Heart right ventricle (tissue), 16 donors: ENCODE results near the gene RRP1. TPM values are rescaled to one million over a fixed set of nuclear protein-coding genes. Genes with fewer than 3 reads are reported as not detected.

Experiments
- ATAC-seq, 8 donors: fragments of 200-7000 bp; cut with Tn5 transposase; one replicate each; pipeline ENCODE4 v1.9.1; 2020; ENCODE audit warnings: mild to moderate bottlenecking in 8 of 8, moderate library complexity in 8 of 8, moderate number of reproducible peaks in 1 of 8
- DNase-seq, 2 donors: peaks; one replicate each; pipeline ENCODE4 v3.0.0-alpha.2; 2020
- H3K27ac ChIP-seq, 10 donors: fragments of 200-600 bp; sonication (generic) in 2 of 10; one replicate each; pipeline versions ENCODE4 v1.5.0 to v1.8.0; 2020 to 2022; ENCODE audit warnings: mild to moderate bottlenecking in 3 of 10
- H3K27me3 ChIP-seq, 7 donors: fragments of 200-600 bp; one replicate each; pipeline ENCODE4 v1.8.0; 2021 to 2022; ENCODE audit warnings: mild to moderate bottlenecking in 2 of 7
- H3K36me3 ChIP-seq, 9 donors: fragments of 200-600 bp; sonication (generic) in 1 of 9; one replicate each; pipeline versions ENCODE4 v1.5.0 to v1.8.0; 2020 to 2022; ENCODE audit warnings: mild to moderate bottlenecking in 2 of 9
- H3K4me1 ChIP-seq, 9 donors: fragments of 200-600 bp; sonication (generic) in 1 of 9; one replicate each; pipeline versions ENCODE4 v1.5.0 to v1.8.0; 2020 to 2022; ENCODE audit warnings: mild to moderate bottlenecking in 4 of 9
- H3K4me3 ChIP-seq, 10 donors: fragments of 200-600 bp; sonication (generic) in 2 of 10; one replicate each; pipeline versions ENCODE4 v1.5.0 to v1.8.0; 2020 to 2022; ENCODE audit warnings: mild to moderate bottlenecking in 7 of 10, moderate library complexity in 2 of 10
- H3K9me3 ChIP-seq, 11 donors: fragments of 200-600 bp in 10 of 11; sonication (generic) in 2 of 11; one replicate each; pipeline versions ENCODE4 v1.5.0 to v1.8.0; 2013 to 2022; ENCODE audit warnings: mild to moderate bottlenecking in 2 of 11, control low read depth in 1 of 11, moderate library complexity in 1 of 11
- CTCF ChIP-seq, 9 donors: fragments of 200-600 bp; sonication (generic) in 2 of 9; IDR thresholded peaks; one replicate each; pipeline versions ENCODE4 v1.5.0 to v1.8.0; 2021 to 2022; ENCODE audit warnings: antibody characterized with exemption in 9 of 9, mild to moderate bottlenecking in 5 of 9, moderate library complexity in 1 of 9
- WGBS, 2 donors: extraction: QIAGEN DNeasy Blood & Tissue Kit; methylation state at CpG; one replicate each; pipeline ENCODE4 v1.1.7; 2013; ENCODE audit warnings: inconsistent platforms in 1 of 2; 5-methylcytosine and 5-hydroxymethylcytosine counted together
- intact Hi-C, 10 donors: fragments of 100-400 bp; cut with DNase I; formaldehyde crosslinking; loops; one replicate each; pipeline versions ENCODE4 v1.11.1 to v1.14.2; 2022
- polyA plus RNA-seq, 2 donors: library from polyadenylated mRNA; stranded (reverse); fragments of 200-250 nt; gene quantifications; one replicate each; pipeline ENCODE4 v1.2.3, GENCODE V29; 2013
- total RNA-seq, 10 donors: library from RNA; stranded (reverse); fragmentation: NEBNext Ultra II Directional in 3 of 10; extraction: Animal tissue kit (Norgen Biotek cat#: 25700) in 3 of 10; gene quantifications; one replicate each; pipeline versions ENCODE4 v1.2.1 to v1.2.4, GENCODE V29; 2021 to 2023
- donor health status: Arrhythmogenic right ventricular cardiomyopathy.
- donor health status: ischemic (EF 13 %, LVEDD 7.1; RV severe dilation, severe dysfunction).
- donor health status: healthy with polysubstance abuse.
- donor health status: DM: no; HTN: yes; CAD: no.
- donor health status: DM: no; HTN: no; CAD: no.
- donor health status: ischemic (EF 25% LVEDD 6.9; RV normal size, moderate dysfunction).
- donor health status: ischemic (EF 25% LVEDD 5.7; RV mildly dilated, moderate dysfunction).
- donor health status: healthy.
- donor health status: DM: yes; HTN: yes; CAD: no.
- donor health status: Ischemic cardiomyopathy.
- donor health status: ischemic (EF 35%, LVEDD 5.7; RV mildly dilated, moderate dysfunction).
- donor health status: nonischemic (EF 11% LVEDD 7.7; RV severe dilation, severe dysfunction).
- donor health status: DM: yes; HTN: yes; CAD: no.
- donor health status: PGD.
- donor health status: ischemic (EF 29% LVEDD 5.4; RV normal size, mild dysfunction).
- donor health status: nonischemic (EF 23%, LVEDD 6.1; RV moderate dilation, normal function).

The RRP1 gene
- total and polyA plus RNA-seq, 12 donors, result 6.3 to 13.9 (median 9.3) TPM

GRCh38 chr21:43760391-43760958 is 28.9 kb upstream of the RRP1 start:
- peaks cover 0 to 78% (median 10%) of the 10 kb centered on the region in 9 donors for H3K36me3 ChIP-seq
- WGBS, 2 donors, result 88 to 92% methylated on average over 22 of the region's 22 CpGs

DNA sequence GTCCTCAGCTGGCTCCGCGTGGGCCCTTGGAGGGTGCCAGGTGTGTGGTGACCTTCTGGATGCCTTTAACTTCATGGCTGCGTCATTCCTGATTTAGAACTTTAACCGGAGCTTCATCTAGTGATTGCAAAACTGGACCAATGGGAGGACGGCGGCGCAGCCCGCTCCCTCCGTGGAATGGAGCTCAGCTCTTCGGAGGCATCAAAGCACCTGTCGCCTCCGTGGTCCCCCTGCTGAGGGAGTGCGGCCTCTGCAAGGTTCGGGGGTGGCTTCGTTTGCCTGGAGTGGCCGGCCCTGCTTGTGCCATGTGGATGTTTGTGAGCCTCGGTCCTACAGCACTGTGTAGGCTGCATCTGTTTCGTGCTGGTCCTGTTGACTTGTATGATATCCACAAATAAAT is 27.5 kb upstream of the RRP1 start:
- Histone ChIP-seq H3K36me3 (peaks cover 0 to 64% (median 4%) of the 10 kb centered on the region in 9 donors), H3K27ac (no peak overlapping the region), H3K4me3 (no peak overlapping the region), H3K27me3 (no peaks in the 10 kb centered on the region), H3K9me3 (peaks cover 0 to 5% (median 0%) of the 10 kb centered on the region in 11 donors), H3K4me1 (peaks cover 0 to 24% (median 3%) of the 10 kb centered on the region in 9 donors)
- ATAC-seq, result no peak
- TF ChIP-seq CTCF (IDR thresholded peaks at IDR 0.05), result no peak
- DNase-seq, result no peak
- WGBS, 2 donors, result 93 to 94% methylated on average over 18 of the region's 18 CpGs
- intact Hi-C loops, result no loop called here

More at GRCh38 chr21:43760391-43760958, 28.9 kb upstream of the RRP1 start:
- no peaks in the 10 kb centered on the region for H3K27me3 ChIP-seq
- TF ChIP-seq CTCF (IDR thresholded peaks at IDR 0.05), result no peak
- H3K4me1 ChIP-seq, result peaks cover 0 to 26% (median 3%) of the 10 kb centered on the region in 9 donors
- no peak for ATAC-seq
- DNase-seq, result no peak
- H3K4me3 ChIP-seq, result no peak overlapping the region
- intact Hi-C loops, result no loop called here
- peaks cover 0 to 5% (median 0%) of the 10 kb centered on the region in 11 donors for H3K9me3 ChIP-seq
- no peak overlapping the region for H3K27ac ChIP-seq

DNA sequence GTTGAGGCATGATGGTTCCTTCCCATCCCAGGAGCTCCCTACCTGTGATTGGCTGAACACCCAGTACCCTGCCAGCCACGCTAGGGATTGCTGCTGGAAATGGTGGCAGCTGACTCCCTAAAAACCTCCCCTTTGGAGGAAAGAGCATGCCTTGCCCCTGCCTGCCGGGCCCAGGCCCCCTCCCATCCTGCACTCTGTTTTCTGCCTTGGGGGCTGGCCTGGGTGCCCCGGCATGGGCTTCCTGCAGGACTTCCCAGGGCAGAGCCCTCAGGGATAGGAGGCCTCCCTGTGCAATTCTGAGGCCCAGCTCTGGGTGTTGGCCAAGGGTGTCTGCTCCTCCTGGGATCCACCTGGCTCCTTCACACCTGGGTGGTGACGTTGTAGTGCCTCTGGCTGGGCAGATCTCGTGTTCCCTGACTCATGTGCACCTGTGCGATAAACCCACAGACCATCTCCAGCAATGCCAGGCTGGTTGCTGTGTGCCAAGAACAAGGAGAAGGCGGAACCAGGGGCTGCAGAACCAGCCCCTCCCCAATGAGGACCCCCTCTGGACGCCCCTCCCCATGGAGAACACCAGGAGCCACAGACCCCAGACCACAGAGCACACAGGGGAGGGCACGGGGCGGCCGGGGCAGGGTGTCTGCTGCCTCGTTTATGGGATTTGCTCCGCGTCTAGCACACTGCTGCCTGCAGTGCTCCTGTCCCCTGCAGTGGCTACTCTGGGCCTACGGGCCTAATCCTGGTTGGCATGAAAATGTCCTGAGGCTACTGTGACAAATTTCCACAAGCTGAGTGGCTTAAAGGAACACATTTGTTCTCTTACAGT is 26.9 kb upstream of the RRP1 start:
- ATAC-seq (no peak), DNase-seq (no peak)
- 94 to 96% methylated on average over 15 of the region's 15 CpGs for WGBS, 2 donors
- Histone ChIP-seq H3K9me3 (peaks cover 0 to 5% (median 0%) of the 10 kb centered on the region in 11 donors), H3K27me3 (no peaks in the 10 kb centered on the region), H3K4me3 (no peak overlapping the region), H3K4me1 (peaks cover 0 to 20% (median 3%) of the 10 kb centered on the region in 9 donors), H3K36me3 (peaks cover 0 to 59% (median 4%) of the 10 kb centered on the region in 9 donors), H3K27ac (no peak overlapping the region)
- intact Hi-C loops, result no loop called here
- no peak for TF ChIP-seq CTCF (IDR thresholded peaks at IDR 0.05)

- Histone ChIP-seq H3K4me3 (no peak overlapping the region), H3K9me3 (peaks cover 0 to 5% (median 0%) of the 10 kb centered on the region in 11 donors), H3K4me1 (peaks cover 0 to 20% (median 0%) of the 10 kb centered on the region in 9 donors), H3K27ac (no peak overlapping the region), H3K27me3 (no peaks in the 10 kb centered on the region), H3K36me3 (peaks cover 0 to 45% (median 4%) of the 10 kb centered on the region in 9 donors)
- DNase-seq, result no peak
- no peak for ATAC-seq
- 87 to 92% methylated on average over 10 of the region's 10 CpGs for WGBS, 2 donors
- no peak for TF ChIP-seq CTCF (IDR thresholded peaks at IDR 0.05)
- intact Hi-C loops, result no loop called here
Measured at GRCh38 chr21:43763901-43764523, 25.4 kb upstream of the RRP1 start.
